Globus pallidus (tissue), 1 donor: ENCODE measurements around the gene MIB2.

Experiments used
- DNase-seq: peaks from one replicate; pipeline ENCODE4 v3.0.0-alpha.2; 2015; ENCODE audit warnings: low spot score

Gene MIB2

GRCh38 chr1:1614204-1614953 is 921 bp upstream of the MIB2 start:
- peak; percentile 21 for DNase-seq

GRCh38 chr1:1614954-1615255 is 395 bp upstream of the MIB2 start:
- no peak for DNase-seq

- DNase-seq, result peak; percentile 11
Observed at GRCh38 chr1:1616045-1616790, 918 bp downstream of the MIB2 start.

GRCh38 chr1:1616838-1617237 is 1.5 kb downstream of the MIB2 start:
- DNase-seq, result no peak

- DNase-seq, result no peak
Observed at GRCh38 chr1:1617516-1617915, 2.2 kb downstream of the MIB2 start.

GRCh38 chr1:1617925-1618324 is 2.6 kb downstream of the MIB2 start:
- DNase-seq, result no peak

GRCh38 chr1:1618396-1619068 is 3.2 kb downstream of the MIB2 start:
- no peak for DNase-seq

- DNase-seq, result no peak
Observed at GRCh38 chr1:1619917-1620361, 4.6 kb downstream of the MIB2 start.

GRCh38 chr1:1620433-1621139 is 5.3 kb downstream of the MIB2 start:
- no peak for DNase-seq

GRCh38 chr1:1621173-1622009 is 6.1 kb downstream of the MIB2 start:
- no peak for DNase-seq

- no peak for DNase-seq
Observed at GRCh38 chr1:1622010-1622787, 6.9 kb downstream of the MIB2 start.

GRCh38 chr1:1622788-1623094 is 7.4 kb downstream of the MIB2 start:
- DNase-seq, result no peak

- no peak for DNase-seq
Observed at GRCh38 chr1:1623181-1623630, 7.9 kb downstream of the MIB2 start.

- DNase-seq, result no peak
Observed at GRCh38 chr1:1623631-1624442, 8.5 kb downstream of the MIB2 start.

GRCh38 chr1:1624443-1625403 is 9.4 kb downstream of the MIB2 start:
- no peak for DNase-seq

- no peak for DNase-seq
Observed at GRCh38 chr1:1625404-1625775, 10.1 kb downstream of the MIB2 start.

- DNase-seq, result no peak
Observed at GRCh38 chr1:1625824-1626206, 10.5 kb downstream of the MIB2 start.

GRCh38 chr1:1626207-1627141 is 11.2 kb downstream of the MIB2 start:
- DNase-seq, result no peak
